PC-3 (cell line): ENCODE results near the gene DENND6B.

Source experiments
- EZH2 ChIP-seq: fragments of 300-600 bp; sonication (generic); IDR thresholded peaks from one replicate; pipeline ENCODE4 v1.6.1; 2017; ENCODE audit warnings: antibody characterized with exemption, mild to moderate bottlenecking, low read length; ENCODE audit not compliant: unreplicated experiment
- TF ChIP-seq, protein P1 (sequence below): fragments of 300-600 bp; sonication (generic); conservative IDR thresholded peaks from 2 replicates; pipeline ENCODE4 v1.5.1; 2017; ENCODE audit warnings: antibody characterized with exemption, low read depth, mild to moderate bottlenecking, low read length

GRCh38 chr22:50338860-50339462 is 12.1 kb upstream of the DENND6B start:
- TF ChIP-seq, protein P1, sequence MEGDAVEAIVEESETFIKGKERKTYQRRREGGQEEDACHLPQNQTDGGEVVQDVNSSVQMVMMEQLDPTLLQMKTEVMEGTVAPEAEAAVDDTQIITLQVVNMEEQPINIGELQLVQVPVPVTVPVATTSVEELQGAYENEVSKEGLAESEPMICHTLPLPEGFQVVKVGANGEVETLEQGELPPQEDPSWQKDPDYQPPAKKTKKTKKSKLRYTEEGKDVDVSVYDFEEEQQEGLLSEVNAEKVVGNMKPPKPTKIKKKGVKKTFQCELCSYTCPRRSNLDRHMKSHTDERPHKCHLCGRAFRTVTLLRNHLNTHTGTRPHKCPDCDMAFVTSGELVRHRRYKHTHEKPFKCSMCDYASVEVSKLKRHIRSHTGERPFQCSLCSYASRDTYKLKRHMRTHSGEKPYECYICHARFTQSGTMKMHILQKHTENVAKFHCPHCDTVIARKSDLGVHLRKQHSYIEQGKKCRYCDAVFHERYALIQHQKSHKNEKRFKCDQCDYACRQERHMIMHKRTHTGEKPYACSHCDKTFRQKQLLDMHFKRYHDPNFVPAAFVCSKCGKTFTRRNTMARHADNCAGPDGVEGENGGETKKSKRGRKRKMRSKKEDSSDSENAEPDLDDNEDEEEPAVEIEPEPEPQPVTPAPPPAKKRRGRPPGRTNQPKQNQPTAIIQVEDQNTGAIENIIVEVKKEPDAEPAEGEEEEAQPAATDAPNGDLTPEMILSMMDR: no peak
- TF ChIP-seq EZH2: no peak
